Mesodermal cell (in vitro differentiated cells): Measurements from ENCODE around the gene NR3C2.
"Not testable (repeated sequence)": the region's sequence is repeated elsewhere in the genome, so short reads cannot be mapped to it uniquely, and the experiment has no call there.

ENCODE experiments used
- H3K27ac ChIP-seq: 2 replicates; pipeline ENCODE4 v1.7.0; 2013; ENCODE audit warnings: mild to moderate bottlenecking, low read depth, low read length, moderate library complexity; ENCODE audit not compliant: severe bottlenecking
- H3K36me3 ChIP-seq: 2 replicates; pipeline ENCODE4 v1.7.1; 2013; ENCODE audit warnings: mild to moderate bottlenecking, low read length, moderate library complexity; ENCODE audit not compliant: control insufficient read depth, insufficient read depth
- H3K4me1 ChIP-seq: one replicate; pipeline ENCODE4 v1.7.1; 2013; ENCODE audit warnings: mild to moderate bottlenecking, low read length; ENCODE audit not compliant: insufficient read depth, control insufficient read depth, poor library complexity, severe bottlenecking
- H3K4me3 ChIP-seq: 2 replicates; pipeline ENCODE4 v1.7.0; 2013; ENCODE audit warnings: low read length, control low read depth, mild to moderate bottlenecking; ENCODE audit not compliant: insufficient read depth, poor library complexity, severe bottlenecking; ENCODE audit errors: extremely low read depth
- H3K9me3 ChIP-seq: 2 replicates; pipeline ENCODE4 v1.7.1; 2013; ENCODE audit warnings: mild to moderate bottlenecking, low read length, moderate library complexity; ENCODE audit not compliant: control insufficient read depth
- WGBS, 2 experiments: methylation state at CpG; one replicate each; pipeline ENCODE4 v1.1.5; 2013; ENCODE audit warnings: missing lambda C conversion rate in 2 of 2; ENCODE audit not compliant: insufficient coverage in 2 of 2; 5-methylcytosine and 5-hydroxymethylcytosine counted together

NR3C2 gene

GRCh38 chr4:148154769-148155168 is 287.4 kb downstream of the NR3C2 start:
- Histone ChIP-seq H3K9me3 (no peaks in the 10 kb centered on the region), H3K4me1 (no peaks in the 10 kb centered on the region), H3K27ac (no peak overlapping the region), H3K4me3 (no peak overlapping the region), H3K36me3 (no peaks in the 10 kb centered on the region)
- WGBS, 2 experiments: no CpG with 5 or more reads among the region's 6 CpGs

DNA sequence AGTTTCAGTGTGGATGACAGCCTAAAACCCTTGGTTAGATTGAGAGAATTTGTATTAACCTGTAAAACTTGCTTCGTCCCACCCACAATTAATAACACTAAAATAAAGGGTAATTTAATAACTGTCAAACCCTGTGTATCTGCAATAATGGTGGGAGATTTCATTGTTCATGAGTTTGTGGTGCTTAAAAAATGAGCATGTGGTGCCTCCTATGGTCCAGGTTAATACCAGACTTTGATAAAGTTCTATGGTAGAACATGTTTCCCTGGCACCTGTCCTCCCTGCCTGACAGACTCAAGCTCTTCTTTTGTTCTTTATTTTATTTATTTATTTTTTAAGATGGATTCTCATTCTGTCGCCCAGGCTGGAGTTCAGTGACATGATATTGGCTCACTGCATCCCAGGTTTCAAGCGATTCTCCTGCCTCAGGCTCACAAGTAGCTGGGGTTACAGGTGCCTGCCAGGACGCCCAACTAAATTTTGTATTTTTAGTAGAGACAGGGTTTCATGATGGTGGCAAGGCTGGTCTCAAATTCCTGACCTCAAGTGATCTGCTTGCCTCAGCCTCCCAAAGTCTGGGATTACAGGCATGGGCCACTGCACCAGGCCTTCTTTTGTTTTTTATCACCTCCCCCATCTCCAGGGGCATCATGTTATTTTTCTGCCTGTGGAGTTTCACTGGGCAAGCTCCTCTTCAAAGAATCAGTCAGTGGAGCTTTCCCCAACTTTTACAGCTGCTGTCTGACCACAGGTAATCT is 289.2 kb downstream of the NR3C2 start:
- no peaks in the 10 kb centered on the region for H3K36me3 ChIP-seq
- WGBS, 2 experiments: 93 to 100% methylated on average over 3 of the region's 4 CpGs

DNA sequence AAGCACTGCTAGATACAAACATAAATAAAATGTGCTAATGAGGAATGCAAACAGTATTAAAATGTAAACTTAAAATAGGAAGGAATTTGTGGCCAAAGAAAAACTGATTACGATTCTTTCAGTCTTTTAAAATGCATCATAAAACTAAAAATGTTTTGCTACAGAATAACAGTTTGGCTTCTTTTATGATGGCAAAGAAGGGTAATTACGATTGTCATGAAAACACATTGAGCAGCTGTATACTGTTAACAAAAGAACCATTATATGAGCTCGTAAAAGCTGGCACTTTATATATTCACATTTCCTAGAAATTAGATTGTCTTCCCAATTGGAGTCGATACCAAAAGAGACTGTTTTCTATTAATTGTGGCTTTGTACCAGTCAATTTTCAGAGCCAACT is 290.4 kb downstream of the NR3C2 start:
- Histone ChIP-seq H3K4me3 (no peak overlapping the region), H3K27ac (no peak overlapping the region), H3K4me1 (no peaks in the 10 kb centered on the region), H3K9me3 (no peaks in the 10 kb centered on the region), H3K36me3 (no peaks in the 10 kb centered on the region)
- 80 to 100% methylated on average over 1 of the region's 4 CpGs for WGBS, 2 experiments

More for the DNA sequence above, 289.2 kb downstream of the NR3C2 start:
- Histone ChIP-seq H3K4me1 (no peaks in the 10 kb centered on the region), H3K9me3 (no peaks in the 10 kb centered on the region), H3K27ac (no peak overlapping the region), H3K4me3 (no peak overlapping the region)

DNA sequence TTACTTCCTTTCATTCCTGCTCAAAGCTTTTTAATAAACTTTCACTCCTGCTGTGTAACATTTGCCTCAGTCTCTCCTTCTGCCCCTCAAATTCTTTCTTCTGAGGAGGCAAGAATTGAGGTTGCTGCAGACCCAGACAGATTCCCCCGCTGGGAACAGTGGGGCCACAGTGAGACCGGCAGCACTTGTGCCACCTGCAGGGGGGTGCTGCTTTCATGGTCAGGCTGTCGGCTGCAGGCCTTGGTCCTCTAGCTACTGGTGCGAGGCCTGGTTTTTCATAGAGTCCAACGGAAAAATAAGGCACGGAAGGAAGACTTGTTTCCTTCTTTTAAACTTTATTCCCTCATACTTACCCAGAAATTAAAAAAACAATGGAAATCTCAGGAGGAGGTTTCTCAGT is 296.7 kb downstream of the NR3C2 start:
- Histone ChIP-seq H3K27ac (no peak overlapping the region), H3K36me3 (no peaks in the 10 kb centered on the region)
- 63% methylated on average over 2 to 5 of the region's 6 CpGs for WGBS, 2 experiments

GRCh38 chr4:148143174-148143573 is 299.0 kb downstream of the NR3C2 start:
- Histone ChIP-seq H3K4me3 (no peak overlapping the region), H3K36me3 (no peaks in the 10 kb centered on the region), H3K27ac (no peak overlapping the region), H3K4me1 (no peaks in the 10 kb centered on the region), H3K9me3 (no peaks in the 10 kb centered on the region)
- WGBS, 2 experiments: 79 to 80% methylated on average over 1 to 2 of the region's 4 CpGs

More for the DNA sequence above, 296.7 kb downstream of the NR3C2 start:
- H3K4me1 ChIP-seq: no peaks in the 10 kb centered on the region
- H3K9me3 ChIP-seq: no peaks in the 10 kb centered on the region
- no peak overlapping the region for H3K4me3 ChIP-seq

DNA sequence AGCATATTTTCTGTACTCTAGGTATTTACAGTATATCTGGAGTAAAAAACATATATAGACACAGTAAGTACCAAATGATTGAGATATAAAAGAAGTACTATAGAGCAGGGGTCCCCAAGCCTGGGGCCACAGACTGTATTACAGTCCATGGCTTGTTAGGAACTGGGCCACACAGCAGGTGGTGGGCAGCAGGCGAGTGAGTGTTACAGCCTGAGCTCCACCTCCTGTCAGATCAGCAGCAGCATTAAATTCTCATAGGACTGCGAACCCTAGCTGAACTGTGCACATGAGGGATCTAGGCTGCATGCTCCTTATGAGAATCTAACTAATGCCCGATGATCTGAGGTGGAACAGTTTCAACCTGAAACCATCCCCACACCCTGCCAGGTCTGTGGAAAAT is 300.7 kb downstream of the NR3C2 start:
- no peak overlapping the region for H3K4me3 ChIP-seq
- no peaks in the 10 kb centered on the region for H3K36me3 ChIP-seq
- H3K9me3 ChIP-seq: no peaks in the 10 kb centered on the region
- WGBS, 2 experiments: 73 to 78% methylated on average over 1 to 2 of the region's 3 CpGs
- H3K27ac ChIP-seq: no peak overlapping the region
- H3K4me1 ChIP-seq: no peaks in the 10 kb centered on the region

DNA sequence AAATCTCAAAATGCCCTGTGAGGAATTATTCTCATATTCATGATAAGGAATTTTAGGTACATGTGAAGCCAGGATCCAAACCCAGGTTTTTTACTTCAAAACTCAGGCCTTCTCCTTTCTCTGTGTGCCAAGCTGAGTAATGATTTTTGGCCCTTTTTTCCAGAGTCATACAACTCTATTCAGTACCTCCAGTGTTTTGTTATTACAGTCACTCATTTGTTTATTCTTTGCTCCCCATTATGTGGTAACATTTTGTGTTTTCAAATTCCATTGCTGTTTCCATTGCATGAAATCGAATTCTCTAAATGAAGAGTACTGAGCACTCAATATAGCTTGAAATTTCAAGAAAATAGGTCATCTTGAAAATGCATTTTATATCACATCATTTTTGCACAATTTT is 315.4 kb downstream of the NR3C2 start:
- H3K9me3 ChIP-seq: peaks cover 10% of the 10 kb centered on the region
- no peak overlapping the region for H3K27ac ChIP-seq
- no peaks in the 10 kb centered on the region for H3K4me1 ChIP-seq
- H3K36me3 ChIP-seq: no peaks in the 10 kb centered on the region
- WGBS, 2 experiments: 83% methylated on average over 1 of the region's 1 CpG; no CpG with 5 or more reads in 1 of the 2 experiments
- H3K4me3 ChIP-seq: no peak overlapping the region

DNA sequence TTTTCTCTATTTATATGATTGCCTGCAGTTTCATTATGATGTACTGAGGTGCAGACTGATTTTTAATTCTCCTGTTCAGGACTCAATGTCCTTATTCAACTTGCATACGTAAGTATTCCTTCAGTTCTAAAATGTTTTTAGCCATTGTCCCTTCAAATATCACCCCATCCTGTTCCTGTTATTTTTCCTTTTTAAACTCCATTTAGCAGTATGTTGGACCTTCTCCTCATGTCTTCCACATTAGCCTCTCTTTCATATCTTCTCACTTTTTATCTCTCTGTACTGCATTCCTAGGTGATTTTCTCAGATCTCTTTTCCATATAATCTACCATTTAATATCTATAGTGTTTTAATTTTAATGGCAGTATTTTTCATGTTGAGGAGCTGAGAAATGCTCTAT is 317.7 kb downstream of the NR3C2 start:
- peaks cover 10% of the 10 kb centered on the region for H3K9me3 ChIP-seq
- no peaks in the 10 kb centered on the region for H3K4me1 ChIP-seq
- H3K4me3 ChIP-seq: no peak overlapping the region
- no peak overlapping the region for H3K27ac ChIP-seq
- no peaks in the 10 kb centered on the region for H3K36me3 ChIP-seq
- 83 to 86% methylated on average over 1 of the region's 1 CpG for WGBS, 2 experiments

GRCh38 chr4:148123161-148123560 is 319.1 kb downstream of the NR3C2 start:
- WGBS, 2 experiments: 83 to 100% methylated on average over 1 to 2 of the region's 2 CpGs
- H3K36me3 ChIP-seq, H3K4me3 ChIP-seq, H3K4me1 ChIP-seq, H3K27ac ChIP-seq: not testable (repeated sequence)
- H3K9me3 ChIP-seq: peaks cover 10% of the 10 kb centered on the region

DNA sequence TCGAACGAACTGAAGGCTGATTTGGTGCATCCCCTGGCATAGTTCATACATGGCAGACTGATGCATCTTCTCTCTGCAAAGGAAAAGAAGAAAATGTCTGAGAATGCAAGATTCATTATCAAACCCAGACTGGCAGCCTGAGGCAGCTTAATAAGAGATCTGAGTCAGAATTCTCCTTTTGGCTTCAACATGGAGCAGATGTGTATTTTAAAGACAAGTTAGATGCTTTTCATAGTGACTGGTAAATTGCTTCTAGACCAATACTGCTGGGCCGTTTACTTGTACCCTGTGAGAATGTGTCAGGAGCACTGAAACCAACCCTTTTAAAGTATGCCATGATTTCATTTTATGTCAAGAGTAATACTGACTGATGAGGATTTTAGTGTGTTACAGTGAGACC is 322.0 kb downstream of the NR3C2 start:
- no peaks in the 10 kb centered on the region for H3K36me3 ChIP-seq
- H3K4me3 ChIP-seq: no peak overlapping the region
- peaks cover 10% of the 10 kb centered on the region for H3K9me3 ChIP-seq
- no peaks in the 10 kb centered on the region for H3K4me1 ChIP-seq
- no peak overlapping the region for H3K27ac ChIP-seq
- WGBS, 2 experiments: 97% methylated on average over 3 of the region's 3 CpGs; no CpG with 5 or more reads in 1 of the 2 experiments

GRCh38 chr4:148118633-148119032 is 323.6 kb downstream of the NR3C2 start:
- 89 to 92% methylated on average over 3 of the region's 3 CpGs for WGBS, 2 experiments
- peaks cover 10% of the 10 kb centered on the region for H3K9me3 ChIP-seq
- no peaks in the 10 kb centered on the region for H3K36me3 ChIP-seq
- H3K4me3 ChIP-seq: no peak overlapping the region
- no peak overlapping the region for H3K27ac ChIP-seq
- H3K4me1 ChIP-seq: no peaks in the 10 kb centered on the region
